Glutamatergic neuron (in vitro differentiated cells): Measurements from ENCODE around the gene ANAPC7. TPM values are rescaled to one million over a fixed set of nuclear protein-coding genes. Genes with fewer than 3 reads are reported as not detected.
"Not testable (repeated sequence)": the region's sequence is repeated elsewhere in the genome, so short reads cannot be mapped to it uniquely, and the experiment has no call there.

Experiments used
- DNase-seq: peaks from one replicate; pipeline ENCODE4 v3.0.0; 2022
- H3K27ac Mint-ChIP-seq: one replicate; pipeline ENCODE4 v1.8.0; 2020; ENCODE audit warnings: mild to moderate bottlenecking, mixed read lengths, inconsistent platforms; ENCODE audit not compliant: unreplicated experiment
- H3K27me3 Mint-ChIP-seq: one replicate; pipeline ENCODE4 v1.8.0; 2020; ENCODE audit warnings: mild to moderate bottlenecking, moderate library complexity, mixed read lengths, inconsistent platforms; ENCODE audit not compliant: unreplicated experiment
- H3K36me3 Mint-ChIP-seq: one replicate; pipeline ENCODE4 v1.8.0; 2020; ENCODE audit warnings: mild to moderate bottlenecking, mixed read lengths, inconsistent platforms; ENCODE audit not compliant: unreplicated experiment
- H3K4me1 Mint-ChIP-seq: one replicate; pipeline ENCODE4 v1.8.0; 2020; ENCODE audit warnings: mild to moderate bottlenecking, low read depth, mixed read lengths, inconsistent platforms; ENCODE audit not compliant: unreplicated experiment
- H3K4me3 Mint-ChIP-seq: one replicate; pipeline ENCODE4 v1.8.0; 2020; ENCODE audit warnings: mild to moderate bottlenecking, mixed read lengths, inconsistent platforms; ENCODE audit not compliant: unreplicated experiment
- H3K9me3 Mint-ChIP-seq: one replicate; pipeline ENCODE4 v1.8.0; 2020; ENCODE audit warnings: mild to moderate bottlenecking, moderate library complexity, mixed read lengths, inconsistent platforms; ENCODE audit not compliant: unreplicated experiment
- total RNA-seq: library from RNA; stranded (reverse); fragmentation: NEBNext Ultra II Directional; extraction: Animal tissue kit (Norgen Biotek cat#: 25700); gene quantifications from one replicate; pipeline ENCODE4 v1.2.1, GENCODE V29; 2021; ENCODE audit not compliant: unreplicated experiment
- TF ChIP-seq, protein P1 (sequence below): fragments of 200-600 bp; sonication (generic); IDR thresholded peaks from one replicate; pipeline ENCODE4 v1.5.0; 2021; ENCODE audit not compliant: partially characterized antibody, unreplicated experiment

Gene ANAPC7
- total RNA-seq, 1 donor from 2014 or later: 93.7 TPM

GRCh38 chr12:110436231-110436630 is 32.7 kb upstream of the ANAPC7 start:
- TF ChIP-seq, protein P1, sequence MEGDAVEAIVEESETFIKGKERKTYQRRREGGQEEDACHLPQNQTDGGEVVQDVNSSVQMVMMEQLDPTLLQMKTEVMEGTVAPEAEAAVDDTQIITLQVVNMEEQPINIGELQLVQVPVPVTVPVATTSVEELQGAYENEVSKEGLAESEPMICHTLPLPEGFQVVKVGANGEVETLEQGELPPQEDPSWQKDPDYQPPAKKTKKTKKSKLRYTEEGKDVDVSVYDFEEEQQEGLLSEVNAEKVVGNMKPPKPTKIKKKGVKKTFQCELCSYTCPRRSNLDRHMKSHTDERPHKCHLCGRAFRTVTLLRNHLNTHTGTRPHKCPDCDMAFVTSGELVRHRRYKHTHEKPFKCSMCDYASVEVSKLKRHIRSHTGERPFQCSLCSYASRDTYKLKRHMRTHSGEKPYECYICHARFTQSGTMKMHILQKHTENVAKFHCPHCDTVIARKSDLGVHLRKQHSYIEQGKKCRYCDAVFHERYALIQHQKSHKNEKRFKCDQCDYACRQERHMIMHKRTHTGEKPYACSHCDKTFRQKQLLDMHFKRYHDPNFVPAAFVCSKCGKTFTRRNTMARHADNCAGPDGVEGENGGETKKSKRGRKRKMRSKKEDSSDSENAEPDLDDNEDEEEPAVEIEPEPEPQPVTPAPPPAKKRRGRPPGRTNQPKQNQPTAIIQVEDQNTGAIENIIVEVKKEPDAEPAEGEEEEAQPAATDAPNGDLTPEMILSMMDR: no peak
- H3K4me1 Mint-ChIP-seq: no peaks in the 10 kb centered on the region
- H3K27me3 Mint-ChIP-seq: no peaks in the 10 kb centered on the region
- H3K36me3 Mint-ChIP-seq: no peaks in the 10 kb centered on the region
- H3K9me3 Mint-ChIP-seq: no peaks in the 10 kb centered on the region
- no peak overlapping the region for H3K27ac Mint-ChIP-seq
- DNase-seq: no peak
- H3K4me3 Mint-ChIP-seq: no peak overlapping the region

DNA sequence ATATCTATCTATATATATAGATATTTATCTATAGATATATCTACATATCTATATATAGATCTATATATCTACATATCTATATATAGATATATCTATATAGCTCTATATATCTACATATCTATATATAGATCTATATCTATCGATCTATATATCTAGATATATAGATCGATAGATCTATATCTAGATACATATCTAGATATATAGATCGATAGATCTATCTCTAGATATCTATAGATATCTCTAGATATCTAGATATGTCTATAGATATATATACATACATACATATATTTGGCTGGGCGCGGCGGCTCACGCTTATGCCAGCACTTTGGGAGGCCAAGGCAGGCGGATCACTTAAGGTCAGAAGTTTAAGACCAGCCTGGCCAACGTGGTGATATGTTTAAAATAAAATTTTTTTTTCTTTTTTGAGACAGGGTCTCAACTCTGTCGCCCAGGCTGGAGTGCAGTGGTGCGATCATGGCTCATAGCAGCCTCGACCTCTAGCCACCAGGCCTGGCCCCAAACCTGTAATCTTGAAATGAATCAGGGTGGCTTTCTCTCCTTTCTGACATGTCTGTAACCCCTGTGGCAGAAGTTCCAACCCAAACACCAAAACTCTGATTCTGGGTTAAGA is 28.6 kb upstream of the ANAPC7 start:
- peaks cover 3% of the 10 kb centered on the region for H3K27me3 Mint-ChIP-seq
- no peaks in the 10 kb centered on the region for H3K9me3 Mint-ChIP-seq
- TF ChIP-seq, protein P1: no peak
- no peaks in the 10 kb centered on the region for H3K36me3 Mint-ChIP-seq
- DNase-seq: no peak
- H3K27ac Mint-ChIP-seq: no peak overlapping the region
- H3K4me1 Mint-ChIP-seq: no peaks in the 10 kb centered on the region
- H3K4me3 Mint-ChIP-seq: no peak overlapping the region

- not testable (repeated sequence) for H3K4me1 Mint-ChIP-seq, H3K4me3 Mint-ChIP-seq, H3K9me3 Mint-ChIP-seq, DNase-seq, H3K36me3 Mint-ChIP-seq, H3K27me3 Mint-ChIP-seq, H3K27ac Mint-ChIP-seq
These were observed 26.2 kb upstream of the ANAPC7 start for GRCh38 chr12:110429676-110430075.

- DNase-seq: no peak
- Mint-ChIP-seq H3K36me3 (no peaks in the 10 kb centered on the region), H3K4me1 (peaks cover 11% of the 10 kb centered on the region), H3K27ac (no peak overlapping the region), H3K27me3 (peaks cover 6% of the 10 kb centered on the region), H3K4me3 (no peak overlapping the region), H3K9me3 (no peaks in the 10 kb centered on the region)
- TF ChIP-seq, protein P1: no peak
These were observed 22.9 kb upstream of the ANAPC7 start for GRCh38 chr12:110426406-110426805.

DNA sequence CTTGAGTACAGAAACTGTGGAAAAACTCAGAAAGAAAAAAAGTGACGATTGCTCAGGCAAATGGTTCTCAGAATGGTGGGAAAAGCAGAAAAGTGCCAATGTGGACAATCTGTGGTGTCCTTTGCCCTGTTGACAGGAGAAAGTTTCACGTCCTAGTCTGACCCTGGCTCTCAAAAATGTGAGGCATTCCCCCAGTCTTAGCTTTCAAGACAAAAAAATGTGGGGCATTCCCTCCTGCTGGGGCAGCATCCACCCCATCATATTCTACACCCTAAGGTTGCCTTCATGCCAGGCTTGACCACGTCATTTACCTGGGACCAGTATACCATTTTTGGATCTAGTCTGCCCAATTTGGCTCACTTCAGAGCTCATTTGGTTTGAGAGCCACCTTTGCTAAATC is 20.7 kb upstream of the ANAPC7 start:
- no peak overlapping the region for H3K4me3 Mint-ChIP-seq
- TF ChIP-seq, protein P1: no peak
- DNase-seq: no peak

More for the DNA sequence above, 20.7 kb upstream of the ANAPC7 start:
- Mint-ChIP-seq H3K36me3 (no peaks in the 10 kb centered on the region), H3K27ac (no peak overlapping the region), H3K27me3 (peaks cover 6% of the 10 kb centered on the region), H3K4me1 (peaks cover 11% of the 10 kb centered on the region), H3K9me3 (no peaks in the 10 kb centered on the region)
